Mucosa of stomach (tissue), 1 donor: Measurements from ENCODE around the gene NPB.

Experiments
- H3K27me3 ChIP-seq: one replicate; pipeline ENCODE4 v1.7.0; 2013; ENCODE audit warnings: mild to moderate bottlenecking, low read length; ENCODE audit not compliant: control insufficient read depth, insufficient read depth
- H3K36me3 ChIP-seq: one replicate; pipeline ENCODE4 v1.7.0; 2013; ENCODE audit warnings: low read length; ENCODE audit not compliant: control insufficient read depth, insufficient read depth
- H3K4me1 ChIP-seq: one replicate; pipeline ENCODE4 v1.7.0; 2013; ENCODE audit warnings: mild to moderate bottlenecking, low read length; ENCODE audit not compliant: control insufficient read depth, insufficient read depth
- H3K4me3 ChIP-seq: one replicate; pipeline ENCODE4 v1.7.0; 2013; ENCODE audit warnings: low read length
- H3K9ac ChIP-seq: one replicate; pipeline ENCODE4 v1.7.0; 2013; ENCODE audit warnings: mild to moderate bottlenecking, low read length, moderate library complexity
- H3K9me3 ChIP-seq: one replicate; pipeline ENCODE4 v1.7.0; 2013; ENCODE audit warnings: mild to moderate bottlenecking, low read length, moderate library complexity; ENCODE audit not compliant: control insufficient read depth
- donor health status: Pancreatic carcinoma.

NPB gene

DNA sequence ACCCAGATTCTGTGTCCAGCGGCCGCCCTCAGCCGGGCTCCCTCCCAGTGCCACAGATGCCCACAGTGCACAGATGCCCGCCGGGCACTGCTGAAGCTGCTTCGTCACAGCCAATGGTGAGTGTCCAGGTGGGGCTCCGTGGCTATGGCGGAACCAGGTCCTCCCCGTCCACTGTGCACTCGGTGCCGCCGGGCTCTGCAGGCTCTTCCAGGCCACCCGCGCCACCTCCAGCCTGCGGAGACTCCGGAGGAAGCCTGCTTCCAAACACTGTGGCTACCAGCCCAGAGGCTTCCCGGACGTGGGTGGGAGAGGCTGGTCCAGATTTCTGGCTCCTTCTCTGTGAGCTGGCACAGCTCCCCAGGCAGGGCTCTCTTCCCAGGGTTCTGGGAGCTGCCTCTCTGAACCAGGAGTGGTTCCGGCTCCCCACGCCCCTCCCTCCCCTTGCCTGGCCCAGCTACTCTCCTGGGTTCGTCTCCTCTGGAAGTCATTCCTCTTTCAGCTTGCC lies 37.9 kb downstream of the NPB start:
- no peaks in the 10 kb centered on the region for H3K9me3 ChIP-seq
- H3K4me3 ChIP-seq: no peak overlapping the region
- no peak overlapping the region for H3K9ac ChIP-seq
- H3K4me1 ChIP-seq: peaks cover 22% of the 10 kb centered on the region
- no peaks in the 10 kb centered on the region for H3K36me3 ChIP-seq
- peaks cover 20% of the 10 kb centered on the region for H3K27me3 ChIP-seq

DNA sequence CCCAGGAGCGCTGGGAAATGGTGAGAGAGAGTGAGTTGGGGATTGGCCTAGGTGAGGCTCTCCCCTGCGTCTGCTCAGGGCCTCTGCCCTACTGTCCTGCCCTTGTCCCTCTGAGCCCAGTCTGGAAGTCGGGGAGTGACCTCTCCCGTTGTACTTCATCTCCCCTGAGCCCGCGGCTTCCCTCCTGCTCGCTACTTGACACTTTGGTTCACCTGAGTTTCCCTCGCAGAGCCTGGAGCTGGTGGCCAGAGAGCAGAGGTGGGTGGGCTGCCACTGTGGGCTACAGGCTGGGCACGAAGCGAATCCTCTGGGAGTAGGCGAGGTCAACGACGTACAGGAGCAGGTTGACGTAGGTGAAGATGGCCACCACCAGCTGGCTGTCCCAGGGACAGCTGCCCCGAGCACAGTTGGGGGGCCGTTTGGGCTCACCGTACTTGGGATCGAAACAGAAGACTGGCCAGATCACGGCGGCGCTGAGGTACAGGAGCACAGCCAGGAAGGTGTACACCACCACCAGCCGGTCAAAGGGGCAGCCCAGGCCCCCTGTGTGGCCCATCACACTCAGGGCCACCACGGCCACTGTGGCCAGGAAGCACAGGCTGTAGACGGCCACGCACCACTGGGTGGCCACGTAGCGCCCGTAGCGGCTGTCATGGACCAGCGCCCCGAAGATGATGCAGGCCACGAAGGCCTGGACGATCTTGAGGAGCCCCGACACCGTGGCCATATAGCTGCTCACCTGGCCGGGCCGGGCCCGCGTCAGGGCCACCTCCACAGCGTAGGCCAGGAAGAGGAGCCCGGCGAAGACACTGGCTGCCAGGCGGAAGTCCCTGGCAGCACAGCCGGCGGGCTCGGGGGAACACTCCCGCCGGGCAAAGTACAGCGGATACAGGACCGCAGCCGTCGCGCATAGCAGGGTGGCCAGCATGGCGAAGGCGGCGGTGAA lies 38.8 kb downstream of the NPB start:
- H3K4me3 ChIP-seq: no peak overlapping the region
- H3K36me3 ChIP-seq: no peaks in the 10 kb centered on the region
- no peaks in the 10 kb centered on the region for H3K9me3 ChIP-seq
- no peak overlapping the region for H3K9ac ChIP-seq
- peaks cover 17% of the 10 kb centered on the region for H3K4me1 ChIP-seq
- H3K27me3 ChIP-seq: peaks cover 20% of the 10 kb centered on the region

DNA sequence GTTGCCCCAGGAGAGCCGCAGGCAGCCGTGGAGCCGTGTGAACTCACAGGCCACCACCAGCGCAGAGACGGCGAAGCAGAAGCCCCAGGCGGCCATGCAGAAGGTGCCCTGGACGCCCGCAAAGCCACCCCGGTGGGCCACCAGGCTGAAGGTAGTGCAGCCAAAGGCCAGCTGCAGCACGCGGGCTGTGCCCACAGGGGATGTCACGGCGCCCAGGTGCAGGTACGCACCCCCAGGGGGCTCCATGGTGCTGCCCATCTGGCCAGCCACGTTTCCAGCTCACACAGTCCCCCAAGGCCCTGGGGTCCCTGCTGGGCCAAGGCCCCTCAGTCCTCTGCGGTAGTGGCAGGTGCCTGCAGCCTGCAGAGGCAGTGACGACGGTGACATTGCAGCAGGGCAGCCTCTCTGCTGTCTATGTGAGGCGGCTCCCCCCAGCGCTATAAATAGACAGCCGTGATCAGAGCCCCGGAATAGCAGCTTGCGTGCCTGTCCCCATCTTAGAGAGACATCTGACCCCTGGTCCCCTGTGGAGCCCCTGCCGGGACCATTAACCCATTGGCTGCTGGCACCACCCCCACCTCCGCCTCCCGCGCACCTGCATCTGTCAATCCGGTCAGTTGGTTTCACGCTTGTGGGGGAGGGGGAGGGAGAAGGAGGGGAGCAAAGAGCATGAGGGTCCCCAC lies 39.6 kb downstream of the NPB start:
- Histone ChIP-seq H3K36me3 (no peaks in the 10 kb centered on the region), H3K9ac (no peak overlapping the region), H3K4me3 (no peak overlapping the region), H3K4me1 (peaks cover 11% of the 10 kb centered on the region), H3K9me3 (no peaks in the 10 kb centered on the region), H3K27me3 (peaks cover 20% of the 10 kb centered on the region)

DNA sequence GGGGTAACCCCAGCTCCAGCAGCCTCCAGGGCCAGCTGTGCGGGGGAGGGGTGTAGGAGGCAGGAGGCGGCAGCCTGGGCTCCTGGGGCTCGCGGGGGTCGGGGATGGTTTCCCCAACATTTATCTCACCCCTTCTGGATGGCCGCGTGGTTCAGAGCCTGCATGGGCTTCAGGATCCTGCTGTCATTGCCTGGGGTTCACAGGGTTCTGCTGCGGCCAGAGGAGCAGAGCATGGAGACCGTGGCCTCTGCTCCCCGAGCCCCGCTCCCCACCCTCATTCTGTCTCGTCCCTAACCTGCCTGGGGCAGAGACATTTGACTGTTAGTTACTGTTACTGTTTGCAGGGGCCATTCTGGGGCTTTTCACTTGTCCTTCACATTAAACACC lies 40.1 kb downstream of the NPB start:
- Histone ChIP-seq H3K36me3 (no peaks in the 10 kb centered on the region), H3K9ac (no peak overlapping the region), H3K4me1 (peaks cover 9% of the 10 kb centered on the region), H3K27me3 (peaks cover 20% of the 10 kb centered on the region), H3K9me3 (no peaks in the 10 kb centered on the region), H3K4me3 (no peak overlapping the region)

DNA sequence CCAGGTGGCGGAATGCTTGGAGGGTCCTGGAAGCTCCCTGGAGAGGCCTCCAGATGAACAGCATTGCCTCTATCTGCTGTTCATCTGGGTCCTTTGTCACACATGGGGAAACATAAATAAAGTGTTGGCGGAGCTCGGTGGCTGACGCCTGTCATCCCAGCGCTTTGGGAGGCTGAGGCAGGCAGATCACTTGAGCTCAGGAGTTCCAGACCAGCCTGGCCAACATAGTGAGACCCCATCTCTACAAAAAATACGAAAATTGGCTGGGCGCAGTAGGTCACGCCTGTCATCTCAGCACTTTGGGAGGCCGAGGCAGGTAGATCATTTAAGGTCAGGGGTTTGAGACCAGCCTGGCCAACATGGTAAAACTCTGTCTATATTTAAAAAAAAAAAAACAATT lies 42.8 kb downstream of the NPB start:
- H3K4me1 ChIP-seq: peaks cover 7% of the 10 kb centered on the region
- H3K9me3 ChIP-seq: no peaks in the 10 kb centered on the region
- H3K4me3 ChIP-seq: no peak overlapping the region
- peaks cover 15% of the 10 kb centered on the region for H3K27me3 ChIP-seq
- no peaks in the 10 kb centered on the region for H3K36me3 ChIP-seq
- H3K9ac ChIP-seq: no peak overlapping the region

DNA sequence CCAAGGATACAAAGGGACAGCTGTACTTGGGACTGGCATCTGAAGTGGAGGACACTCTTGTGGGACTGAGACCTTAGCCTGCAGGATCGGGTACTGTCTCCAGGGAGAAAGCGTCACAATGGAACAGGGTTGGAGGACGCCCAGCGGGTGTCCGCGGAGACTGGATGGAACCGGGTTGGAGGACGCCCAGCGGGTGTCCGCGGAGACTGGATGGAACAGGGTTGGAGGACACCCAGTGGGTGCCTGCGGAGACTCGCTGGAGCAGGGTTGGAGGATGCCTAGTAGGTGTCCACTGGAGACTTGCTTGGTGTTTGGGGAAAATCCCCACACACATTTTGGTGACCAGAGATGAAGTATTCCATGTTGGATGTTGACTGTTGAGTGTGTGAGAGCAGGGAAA lies 45.2 kb downstream of the NPB start, which contains the start of gene MYADML2:
Gene MYADML2, minus strand, starts transcription at position 45 of the 400 bp plus-strand sequence. CDS start 5,492 bp downstream, outside the sequence.
- Histone ChIP-seq H3K9ac (no peak within 1 kb of the TSS), H3K27me3 (peaks cover 2% of the 10 kb centered on the region), H3K4me1 (no peaks in the 10 kb centered on the region), H3K9me3 (no peaks in the 10 kb centered on the region), H3K36me3 (no peaks in the 10 kb centered on the region), H3K4me3 (no peak within 1 kb of the TSS)

DNA sequence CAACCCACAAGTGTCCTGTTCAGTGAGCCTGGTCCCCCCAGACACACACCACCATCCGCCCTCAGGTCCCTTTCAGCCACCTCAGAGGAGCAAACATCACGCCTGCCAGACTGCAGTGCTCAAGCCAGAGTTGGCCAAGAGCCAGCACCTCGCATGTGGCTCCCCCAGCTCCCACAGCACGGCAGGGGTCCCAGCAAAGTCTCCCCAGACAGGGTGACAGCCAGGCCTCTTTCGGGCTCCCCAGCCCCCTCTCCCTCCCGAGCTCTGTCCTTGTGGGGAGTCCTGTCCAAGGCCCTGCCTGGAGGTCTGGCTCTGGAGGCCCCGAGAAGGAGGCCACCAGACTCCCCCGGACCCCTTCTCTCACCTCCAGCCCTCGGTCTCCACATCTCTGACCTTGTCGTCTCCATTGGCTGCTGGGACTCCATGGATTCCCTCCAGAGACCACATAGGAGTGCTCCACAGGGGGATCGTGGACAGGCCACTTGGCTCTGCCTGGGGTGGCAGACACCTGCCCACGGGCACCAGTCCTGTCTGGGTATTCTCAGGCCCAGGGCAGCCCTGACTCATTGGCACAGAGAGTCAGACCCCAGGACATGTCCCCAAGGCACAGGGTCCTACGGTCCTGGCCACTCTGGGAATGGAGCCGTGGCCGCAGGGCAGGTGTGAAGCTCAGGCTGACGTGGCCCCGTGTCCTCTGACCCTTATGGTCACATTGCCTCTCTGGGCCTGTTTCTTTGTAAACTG lies 46.8 kb downstream of the NPB start:
- H3K9me3 ChIP-seq: no peaks in the 10 kb centered on the region
- H3K4me3 ChIP-seq: no peak overlapping the region
- H3K9ac ChIP-seq: no peak overlapping the region
- H3K27me3 ChIP-seq: no peaks in the 10 kb centered on the region
- no peaks in the 10 kb centered on the region for H3K4me1 ChIP-seq
- no peaks in the 10 kb centered on the region for H3K36me3 ChIP-seq

DNA sequence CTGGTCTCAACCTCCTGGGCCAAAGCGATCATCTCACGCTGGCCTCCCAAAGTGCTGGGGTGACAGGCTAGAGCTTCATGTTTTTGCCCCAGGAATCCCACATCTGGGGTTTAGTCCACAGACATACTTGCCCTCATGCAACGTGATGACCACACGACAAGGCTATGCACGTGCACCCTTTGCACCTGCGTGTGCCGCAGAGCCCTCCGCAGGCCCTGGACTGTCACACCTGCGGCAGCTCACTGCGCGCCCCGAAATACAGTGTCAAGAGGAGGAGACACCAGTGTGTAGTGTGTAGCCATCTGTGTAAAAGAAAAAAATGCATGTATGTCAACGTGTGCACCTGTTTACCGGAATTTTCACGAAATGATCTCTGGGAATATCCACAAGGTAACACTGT lies 48.5 kb downstream of the NPB start:
- H3K36me3 ChIP-seq: no peaks in the 10 kb centered on the region
- no peaks in the 10 kb centered on the region for H3K27me3 ChIP-seq
- H3K9me3 ChIP-seq: no peaks in the 10 kb centered on the region
- no peak overlapping the region for H3K4me3 ChIP-seq
- no peak overlapping the region for H3K9ac ChIP-seq
- H3K4me1 ChIP-seq: no peaks in the 10 kb centered on the region

DNA sequence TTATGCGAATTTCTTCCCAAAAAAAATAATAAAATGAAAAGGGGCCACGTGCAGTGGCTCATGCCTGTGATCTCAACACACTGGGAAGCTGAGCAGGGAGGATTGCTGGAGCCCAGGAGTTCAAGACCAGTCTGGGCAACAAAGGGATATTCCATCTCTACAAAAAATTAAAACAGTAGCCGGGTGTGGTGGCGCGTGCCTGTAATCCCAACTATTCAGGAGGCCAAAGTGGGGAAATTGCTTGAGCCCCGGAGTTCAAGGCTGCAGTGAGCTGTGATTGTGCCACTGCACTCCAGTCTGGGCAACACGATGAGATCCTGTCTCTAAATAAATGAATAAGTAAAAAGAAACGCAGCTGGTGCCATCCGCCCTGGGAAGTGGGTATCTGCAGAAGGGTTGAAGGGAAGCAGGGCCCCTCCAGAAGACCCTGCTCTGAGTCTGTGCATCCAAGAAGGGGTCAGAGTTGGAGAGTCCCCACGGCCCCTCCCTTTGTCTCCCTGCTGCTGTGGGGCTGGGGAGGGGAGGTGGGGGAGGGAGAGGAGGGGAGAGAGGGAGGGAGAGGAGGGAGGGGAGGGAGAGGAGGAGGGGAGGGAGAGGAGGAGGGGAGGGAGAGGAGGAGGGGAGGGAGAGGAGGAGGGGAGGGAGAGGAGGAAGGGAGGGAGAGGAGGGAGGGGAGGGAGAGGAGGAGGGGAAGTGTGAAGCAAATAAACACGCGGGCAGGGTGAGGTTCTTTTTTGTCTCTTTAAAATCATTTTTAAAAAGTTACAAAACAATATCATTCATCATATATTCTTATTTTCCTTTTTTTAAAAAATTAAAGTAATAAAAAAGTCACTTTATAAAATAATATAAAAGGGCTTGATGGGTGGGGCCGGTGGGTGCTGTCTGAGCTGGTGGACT lies 50.0 kb downstream of the NPB start:
- no peaks in the 10 kb centered on the region for H3K36me3 ChIP-seq
- H3K4me1 ChIP-seq: no peaks in the 10 kb centered on the region
- H3K9ac ChIP-seq: no peak overlapping the region
- no peaks in the 10 kb centered on the region for H3K9me3 ChIP-seq
- peaks cover 1% of the 10 kb centered on the region for H3K27me3 ChIP-seq
- H3K4me3 ChIP-seq: no peak overlapping the region
